ENCODE data around the gene UBR4. TPM values are rescaled to one million over a fixed set of nuclear protein-coding genes. Genes with fewer than 3 reads are reported as not detected.

Gene UBR4
- polyA plus RNA-seq, 1 donor (not counting 4 experiments of a cell fraction or from before 2014, with no cell fraction given), result 39.0 TPM

DNA sequence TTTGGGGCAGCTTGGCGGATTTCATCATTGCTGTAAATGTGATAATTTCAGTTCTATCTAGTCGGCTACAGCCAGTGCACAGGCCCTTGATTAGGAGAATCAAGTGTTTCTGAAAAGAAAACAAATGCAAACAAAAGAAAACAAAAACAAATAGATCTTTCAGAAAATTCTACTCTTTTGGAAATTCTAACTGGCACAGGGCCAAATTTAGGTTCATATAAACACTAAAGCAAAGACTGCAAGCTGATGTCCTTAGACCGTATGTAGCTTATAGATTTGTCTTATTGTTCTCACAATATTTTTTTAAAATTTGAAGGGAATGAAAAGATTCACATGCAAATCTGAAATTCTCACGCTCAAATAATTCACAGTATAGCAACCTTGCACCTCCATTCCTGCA, 11.2 kb downstream of the UBR4 start:
- no peak for DNase-seq (ENCODE audit: low read depth, low spot score)
- Histone ChIP-seq H3K27ac (ENCODE audit: control insufficient read depth, insufficient read depth, low read length) (no peak overlapping the region), H3K4me2 (ENCODE audit: control insufficient read depth, extremely low read depth, insufficient read depth, low read depth, low read length) (no peak overlapping the region), H3K27me3 (ENCODE audit: control insufficient read depth, extremely low read depth, insufficient read depth, low read length) (no peaks in the 10 kb centered on the region), H3K79me2 (ENCODE audit: control insufficient read depth, insufficient read depth, low read length) (peaks cover 38% of the 10 kb centered on the region), H3K4me1 (ENCODE audit: control insufficient read depth, extremely low read depth, insufficient read depth, low read length) (peaks cover 9% of the 10 kb centered on the region), H3K36me3 (ENCODE audit: control insufficient read depth in 2 of 2, extremely low read depth in 1 of 2, insufficient read depth in 2 of 2, low read length in 2 of 2) (peaks cover 25 to 38% of the 10 kb centered on the region in 2 experiments), H3K9me3 (ENCODE audit: control insufficient read depth, low read depth, low read length) (no peaks in the 10 kb centered on the region), H3K4me3 (ENCODE audit: control insufficient read depth in 2 of 3, extremely low read depth in 1 of 3, insufficient read depth in 2 of 3, low read depth in 1 of 3, low read length in 3 of 3) (no peak overlapping the region), H2AFZ (ENCODE audit: control insufficient read depth, low read length) (no peak overlapping the region), H4K20me1 (ENCODE audit: control insufficient read depth, extremely low read depth, insufficient read depth, low read length) (peaks cover 7% of the 10 kb centered on the region), H3K9ac (ENCODE audit: control insufficient read depth, extremely low read depth, insufficient read depth, low read length) (no peak overlapping the region), H3K9me1 (ENCODE audit: control insufficient read depth, extremely low read depth, insufficient read depth, low read length) (no peaks in the 10 kb centered on the region)
- FAIRE-seq, result no peak
- TF ChIP-seq CTCF (optimal IDR thresholded peaks at IDR 0.05 in 1 of 3, IDR thresholded peaks at IDR 0.05 in 1 of 3, conservative IDR thresholded peaks at IDR 0.05 in 1 of 3; ENCODE audit: extremely low read depth in 1 of 3, insufficient read depth in 2 of 3, low read length in 3 of 3), result no peak
- TF ChIP-seq EZH2 (IDR thresholded peaks at IDR 0.05; ENCODE audit: low read length), result no peak
- dilution Hi-C loops (cut with MboI; ENCODE audit: extremely low pct_ligation_motif_present, low sequenced_read_pairs), result no loop called here

- Histone ChIP-seq H3K9me1 (ENCODE audit: control insufficient read depth, extremely low read depth, insufficient read depth, low read length) (no peaks in the 10 kb centered on the region), H3K4me1 (ENCODE audit: control insufficient read depth, extremely low read depth, insufficient read depth, low read length) (no peaks in the 10 kb centered on the region), H4K20me1 (ENCODE audit: control insufficient read depth, extremely low read depth, insufficient read depth, low read length) (peaks cover 4% of the 10 kb centered on the region), H3K79me2 (ENCODE audit: control insufficient read depth, insufficient read depth, low read length) (peaks cover 30% of the 10 kb centered on the region), H3K4me2 (ENCODE audit: control insufficient read depth, extremely low read depth, insufficient read depth, low read depth, low read length) (no peak overlapping the region), H3K27me3 (ENCODE audit: control insufficient read depth, extremely low read depth, insufficient read depth, low read length) (no peaks in the 10 kb centered on the region), H3K9me3 (ENCODE audit: control insufficient read depth, low read depth, low read length) (no peaks in the 10 kb centered on the region), H3K4me3 (ENCODE audit: control insufficient read depth in 2 of 3, extremely low read depth in 1 of 3, insufficient read depth in 2 of 3, low read depth in 1 of 3, low read length in 3 of 3) (no peak overlapping the region), H3K9ac (ENCODE audit: control insufficient read depth, extremely low read depth, insufficient read depth, low read length) (no peak overlapping the region), H3K36me3 (ENCODE audit: control insufficient read depth in 2 of 2, extremely low read depth in 1 of 2, insufficient read depth in 2 of 2, low read length in 2 of 2) (peaks cover 27 to 48% of the 10 kb centered on the region in 2 experiments), H2AFZ (ENCODE audit: control insufficient read depth, low read length) (no peak overlapping the region), H3K27ac (ENCODE audit: control insufficient read depth, insufficient read depth, low read length) (no peak overlapping the region)
- dilution Hi-C loops (cut with MboI; ENCODE audit: extremely low pct_ligation_motif_present, low sequenced_read_pairs), result no loop called here
- DNase-seq (ENCODE audit: low read depth, low spot score), result no peak
- no peak for TF ChIP-seq CTCF (optimal IDR thresholded peaks at IDR 0.05 in 1 of 3, IDR thresholded peaks at IDR 0.05 in 1 of 3, conservative IDR thresholded peaks at IDR 0.05 in 1 of 3; ENCODE audit: extremely low read depth in 1 of 3, insufficient read depth in 2 of 3, low read length in 3 of 3)
- no peak for TF ChIP-seq EZH2 (IDR thresholded peaks at IDR 0.05; ENCODE audit: low read length)
- no peak for FAIRE-seq
Observed at GRCh38 chr1:19197845-19198244, 12.2 kb downstream of the UBR4 start.

Measured in keratinocyte (primary cell).